Measurements from ENCODE around the gene PSMB9.
"Not testable (repeated sequence)": the region's sequence is repeated elsewhere in the genome, so short reads cannot be mapped to it uniquely, and the experiment has no call there.

GRCh38 chr6:32880962-32881361, 27.0 kb downstream of the PSMB9 start:
- TF ChIP-seq, protein P1, sequence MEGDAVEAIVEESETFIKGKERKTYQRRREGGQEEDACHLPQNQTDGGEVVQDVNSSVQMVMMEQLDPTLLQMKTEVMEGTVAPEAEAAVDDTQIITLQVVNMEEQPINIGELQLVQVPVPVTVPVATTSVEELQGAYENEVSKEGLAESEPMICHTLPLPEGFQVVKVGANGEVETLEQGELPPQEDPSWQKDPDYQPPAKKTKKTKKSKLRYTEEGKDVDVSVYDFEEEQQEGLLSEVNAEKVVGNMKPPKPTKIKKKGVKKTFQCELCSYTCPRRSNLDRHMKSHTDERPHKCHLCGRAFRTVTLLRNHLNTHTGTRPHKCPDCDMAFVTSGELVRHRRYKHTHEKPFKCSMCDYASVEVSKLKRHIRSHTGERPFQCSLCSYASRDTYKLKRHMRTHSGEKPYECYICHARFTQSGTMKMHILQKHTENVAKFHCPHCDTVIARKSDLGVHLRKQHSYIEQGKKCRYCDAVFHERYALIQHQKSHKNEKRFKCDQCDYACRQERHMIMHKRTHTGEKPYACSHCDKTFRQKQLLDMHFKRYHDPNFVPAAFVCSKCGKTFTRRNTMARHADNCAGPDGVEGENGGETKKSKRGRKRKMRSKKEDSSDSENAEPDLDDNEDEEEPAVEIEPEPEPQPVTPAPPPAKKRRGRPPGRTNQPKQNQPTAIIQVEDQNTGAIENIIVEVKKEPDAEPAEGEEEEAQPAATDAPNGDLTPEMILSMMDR (conservative IDR thresholded peaks at IDR 0.05 in 1 of 2, IDR thresholded peaks at IDR 0.05 in 1 of 2; ENCODE audit: low read depth in 1 of 2, low read length in 2 of 2) = not testable (repeated sequence)
- not testable (repeated sequence) for TF ChIP-seq EZH2 (IDR thresholded peaks at IDR 0.05; ENCODE audit: low read length, missing control alignments)

Measured in fibroblast of lung (primary cell).